Progenitor cell of endocrine pancreas (in vitro differentiated cells): ENCODE results near the gene FBXO11. TPM values are rescaled to one million over a fixed set of nuclear protein-coding genes. Genes with fewer than 3 reads are reported as not detected.

Source experiments
- DNase-seq: peaks from one replicate; pipeline ENCODE4 v3.0.0; 2021; ENCODE audit warnings: low spot score; ENCODE audit not compliant: unreplicated experiment
- H3K27ac Mint-ChIP-seq: 2 replicates; pipeline ENCODE4 v1.8.0; 2021; ENCODE audit warnings: mild to moderate bottlenecking, moderate library complexity, mixed read lengths
- H3K27me3 Mint-ChIP-seq: 2 replicates; pipeline ENCODE4 v1.8.0; 2021; ENCODE audit warnings: mixed read lengths
- H3K36me3 Mint-ChIP-seq: 2 replicates; pipeline ENCODE4 v1.8.0; 2022; ENCODE audit warnings: mixed read lengths; ENCODE audit not compliant: insufficient read depth
- H3K4me1 Mint-ChIP-seq: 2 replicates; pipeline ENCODE4 v1.8.0; 2021; ENCODE audit warnings: low read depth, mixed read lengths
- H3K4me3 Mint-ChIP-seq: 2 replicates; pipeline ENCODE4 v1.8.0; 2021; ENCODE audit warnings: low read depth, mild to moderate bottlenecking, moderate library complexity, mixed read lengths
- H3K9me3 Mint-ChIP-seq: 2 replicates; pipeline ENCODE4 v1.8.0; 2021; ENCODE audit warnings: low read depth, mixed read lengths
- CTCF ChIP-seq: fragments of 200-600 bp; sonication (generic); IDR thresholded peaks from one replicate; pipeline ENCODE4 v1.5.0; 2021; ENCODE audit warnings: antibody characterized with exemption, mild to moderate bottlenecking; ENCODE audit not compliant: unreplicated experiment
- total RNA-seq: library from RNA; stranded (reverse); gene quantifications from 2 replicates; pipeline ENCODE4 v1.2.1, GENCODE V29; 2021

FBXO11 gene
- total RNA-seq, 1 donor from 2014 or later, result 96.5 TPM

- H3K9me3 Mint-ChIP-seq, result peaks cover 6% of the 10 kb centered on the region
- peaks cover 24% of the 10 kb centered on the region for H3K4me1 Mint-ChIP-seq
- peak; percentile 84 for DNase-seq
- no peak for TF ChIP-seq CTCF
- peaks cover 14% of the 10 kb centered on the region for H3K36me3 Mint-ChIP-seq
- peak within 1 kb of the TSS; percentile 98 for H3K27ac Mint-ChIP-seq
- peak within 1 kb of the TSS; percentile 89 for H3K4me3 Mint-ChIP-seq
- H3K27me3 Mint-ChIP-seq, result no peaks in the 10 kb centered on the region
Observed at GRCh38 chr2:47782671-47783485, 123.4 kb downstream of the FBXO11 start, which contains the start of gene MSH6. Gene MSH6 (plus strand): TSS chr2:47783145. CDS start chr2:47783234, 89 bp downstream.

DNA sequence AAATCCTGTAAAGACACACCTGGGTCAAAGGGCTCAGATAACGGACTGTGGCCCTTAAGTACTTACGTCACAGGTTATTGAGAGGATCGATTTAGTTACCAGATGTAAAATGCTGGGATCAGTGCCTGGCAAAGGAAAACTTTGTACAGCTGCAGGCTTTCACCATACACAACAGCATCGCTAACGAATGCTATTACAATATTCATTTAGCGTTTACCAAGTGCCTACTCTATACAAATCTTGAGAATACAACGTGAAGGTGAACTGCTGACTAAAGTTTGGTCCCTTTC lies 124.0 kb downstream of the FBXO11 start:
- no peak for TF ChIP-seq CTCF
- DNase-seq, result no peak
- Mint-ChIP-seq H3K27me3 (no peaks in the 10 kb centered on the region), H3K27ac (peak overlapping the region; percentile 96), H3K4me1 (peaks cover 29% of the 10 kb centered on the region), H3K9me3 (peaks cover 6% of the 10 kb centered on the region), H3K36me3 (peaks cover 12% of the 10 kb centered on the region), H3K4me3 (peak overlapping the region; percentile 76)

- no peak for TF ChIP-seq CTCF
Observed at GRCh38 chr2:47779426-47779790, 126.9 kb downstream of the FBXO11 start.

DNA sequence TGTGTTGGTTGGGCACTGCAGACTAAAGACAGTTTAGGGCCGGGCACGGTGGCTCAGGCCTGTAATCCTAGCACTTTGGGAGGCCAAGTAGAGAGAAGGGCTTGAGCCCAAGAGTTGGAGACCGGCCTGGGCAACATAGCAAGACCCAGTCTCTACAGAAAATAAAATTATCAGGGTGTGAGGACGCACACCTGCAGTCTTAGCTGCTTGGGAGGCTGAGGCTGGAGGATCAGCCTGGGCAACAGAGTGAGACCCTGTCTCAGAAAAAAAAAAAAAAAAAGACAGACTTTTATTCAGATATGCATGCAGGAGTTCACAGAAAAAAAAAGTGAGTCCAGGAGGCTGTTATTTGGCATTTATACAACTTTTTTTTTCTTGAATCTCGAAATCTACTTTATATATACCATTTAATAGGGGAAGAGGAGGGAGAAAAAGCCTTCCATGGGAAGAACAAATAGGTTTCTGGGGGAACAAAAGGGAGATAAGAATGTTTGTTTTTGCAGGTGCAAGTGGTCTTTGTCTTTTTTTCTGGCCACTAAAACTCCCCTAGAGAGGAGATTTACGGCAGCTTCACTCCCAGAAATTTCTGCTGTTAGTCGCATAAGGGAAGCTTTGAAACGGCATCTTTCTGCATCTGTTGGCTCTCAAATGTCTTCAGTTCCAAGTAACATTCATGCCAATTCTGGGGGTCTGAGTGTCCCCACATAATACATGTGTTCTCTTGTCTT lies 127.4 kb downstream of the FBXO11 start:
- Mint-ChIP-seq H3K4me3 (no peak overlapping the region), H3K27ac (peak overlapping the region; percentile 89), H3K27me3 (no peaks in the 10 kb centered on the region)

More at GRCh38 chr2:47779426-47779790, 126.9 kb downstream of the FBXO11 start:
- DNase-seq, result no peak
- Mint-ChIP-seq H3K9me3 (no peaks in the 10 kb centered on the region), H3K4me1 (peaks cover 24% of the 10 kb centered on the region), H3K4me3 (no peak overlapping the region), H3K27me3 (no peaks in the 10 kb centered on the region), H3K27ac (peak overlapping the region; percentile 89), H3K36me3 (no peaks in the 10 kb centered on the region)

More for the DNA sequence above, 127.4 kb downstream of the FBXO11 start:
- Mint-ChIP-seq H3K9me3 (no peaks in the 10 kb centered on the region), H3K36me3 (no peaks in the 10 kb centered on the region), H3K4me1 (peaks cover 24% of the 10 kb centered on the region)
- TF ChIP-seq CTCF, result no peak
- DNase-seq, result no peak
